PC-3 (cell line): ENCODE results near the gene FUT2.

Experiments used
- EZH2 ChIP-seq: fragments of 300-600 bp; sonication (generic); IDR thresholded peaks from one replicate; pipeline ENCODE4 v1.6.1; 2017; ENCODE audit warnings: antibody characterized with exemption, mild to moderate bottlenecking, low read length; ENCODE audit not compliant: unreplicated experiment
- EZH2phosphoT487 ChIP-seq: fragments of 300-600 bp; sonication (generic); IDR thresholded peaks from 2 replicates; pipeline ENCODE4 v1.6.1; 2018; ENCODE audit warnings: mild to moderate bottlenecking, antibody characterized with exemption, low read length, borderline replicate concordance
- TF ChIP-seq, protein P1 (sequence below): fragments of 300-600 bp; sonication (generic); conservative IDR thresholded peaks from 2 replicates; pipeline ENCODE4 v1.5.1; 2017; ENCODE audit warnings: antibody characterized with exemption, low read depth, mild to moderate bottlenecking, low read length

DNA sequence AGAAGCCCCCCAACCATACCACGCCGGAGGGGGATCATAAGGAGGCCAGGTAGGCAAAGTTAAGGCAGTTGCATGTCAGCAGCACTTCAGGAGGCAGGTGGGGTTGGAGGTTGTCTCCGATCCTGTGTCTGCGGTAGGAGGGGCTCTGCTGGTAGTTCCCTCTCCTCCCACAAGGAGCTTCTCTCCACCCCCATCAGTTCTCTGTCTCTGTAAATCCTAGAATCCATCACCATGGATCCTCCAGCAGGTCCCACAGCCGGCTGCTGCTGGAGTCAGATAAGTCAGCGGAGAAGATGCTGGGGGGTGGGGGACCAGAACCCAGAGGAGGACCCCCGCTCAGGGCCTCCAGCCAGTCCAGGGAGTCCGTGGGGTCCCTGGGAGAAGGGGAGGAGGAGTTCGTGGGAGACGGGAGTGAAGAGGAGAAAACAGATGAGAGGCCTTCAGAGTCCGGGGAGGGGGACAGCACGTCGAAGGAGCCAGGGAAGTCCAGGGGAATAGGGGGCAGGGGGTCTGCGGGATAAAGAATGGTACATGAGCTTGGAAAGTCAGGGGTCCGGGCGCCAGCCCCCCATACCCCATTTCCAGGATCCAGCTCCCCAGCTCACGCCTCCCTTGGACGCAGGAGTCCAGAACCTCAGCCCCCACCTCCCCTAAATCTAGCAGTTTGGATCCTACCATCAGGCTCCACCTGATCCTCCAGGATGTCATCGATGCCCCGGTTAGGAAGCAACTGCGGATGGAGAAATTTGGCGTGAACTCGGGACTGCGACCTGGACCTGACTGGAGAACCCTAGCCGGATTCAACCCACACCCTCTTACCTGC is 17.5 kb downstream of the FUT2 start:
- TF ChIP-seq, protein P1, sequence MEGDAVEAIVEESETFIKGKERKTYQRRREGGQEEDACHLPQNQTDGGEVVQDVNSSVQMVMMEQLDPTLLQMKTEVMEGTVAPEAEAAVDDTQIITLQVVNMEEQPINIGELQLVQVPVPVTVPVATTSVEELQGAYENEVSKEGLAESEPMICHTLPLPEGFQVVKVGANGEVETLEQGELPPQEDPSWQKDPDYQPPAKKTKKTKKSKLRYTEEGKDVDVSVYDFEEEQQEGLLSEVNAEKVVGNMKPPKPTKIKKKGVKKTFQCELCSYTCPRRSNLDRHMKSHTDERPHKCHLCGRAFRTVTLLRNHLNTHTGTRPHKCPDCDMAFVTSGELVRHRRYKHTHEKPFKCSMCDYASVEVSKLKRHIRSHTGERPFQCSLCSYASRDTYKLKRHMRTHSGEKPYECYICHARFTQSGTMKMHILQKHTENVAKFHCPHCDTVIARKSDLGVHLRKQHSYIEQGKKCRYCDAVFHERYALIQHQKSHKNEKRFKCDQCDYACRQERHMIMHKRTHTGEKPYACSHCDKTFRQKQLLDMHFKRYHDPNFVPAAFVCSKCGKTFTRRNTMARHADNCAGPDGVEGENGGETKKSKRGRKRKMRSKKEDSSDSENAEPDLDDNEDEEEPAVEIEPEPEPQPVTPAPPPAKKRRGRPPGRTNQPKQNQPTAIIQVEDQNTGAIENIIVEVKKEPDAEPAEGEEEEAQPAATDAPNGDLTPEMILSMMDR, result no peak
- TF ChIP-seq EZH2 (no peak), EZH2phosphoT487 (no peak)
